NAMALWA (cell line): ENCODE measurements around the gene TTYH2.
"Not testable (repeated sequence)": the region's sequence is repeated elsewhere in the genome, so short reads cannot be mapped to it uniquely, and the experiment has no call there.

Source experiments
- DNase-seq: peaks from one replicate; pipeline ENCODE4 v3.0.0-alpha.2; 2015; ENCODE audit warnings: low spot score

Gene TTYH2, protein sequence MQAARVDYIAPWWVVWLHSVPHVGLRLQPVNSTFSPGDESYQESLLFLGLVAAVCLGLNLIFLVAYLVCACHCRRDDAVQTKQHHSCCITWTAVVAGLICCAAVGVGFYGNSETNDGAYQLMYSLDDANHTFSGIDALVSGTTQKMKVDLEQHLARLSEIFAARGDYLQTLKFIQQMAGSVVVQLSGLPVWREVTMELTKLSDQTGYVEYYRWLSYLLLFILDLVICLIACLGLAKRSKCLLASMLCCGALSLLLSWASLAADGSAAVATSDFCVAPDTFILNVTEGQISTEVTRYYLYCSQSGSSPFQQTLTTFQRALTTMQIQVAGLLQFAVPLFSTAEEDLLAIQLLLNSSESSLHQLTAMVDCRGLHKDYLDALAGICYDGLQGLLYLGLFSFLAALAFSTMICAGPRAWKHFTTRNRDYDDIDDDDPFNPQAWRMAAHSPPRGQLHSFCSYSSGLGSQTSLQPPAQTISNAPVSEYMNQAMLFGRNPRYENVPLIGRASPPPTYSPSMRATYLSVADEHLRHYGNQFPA

DNA sequence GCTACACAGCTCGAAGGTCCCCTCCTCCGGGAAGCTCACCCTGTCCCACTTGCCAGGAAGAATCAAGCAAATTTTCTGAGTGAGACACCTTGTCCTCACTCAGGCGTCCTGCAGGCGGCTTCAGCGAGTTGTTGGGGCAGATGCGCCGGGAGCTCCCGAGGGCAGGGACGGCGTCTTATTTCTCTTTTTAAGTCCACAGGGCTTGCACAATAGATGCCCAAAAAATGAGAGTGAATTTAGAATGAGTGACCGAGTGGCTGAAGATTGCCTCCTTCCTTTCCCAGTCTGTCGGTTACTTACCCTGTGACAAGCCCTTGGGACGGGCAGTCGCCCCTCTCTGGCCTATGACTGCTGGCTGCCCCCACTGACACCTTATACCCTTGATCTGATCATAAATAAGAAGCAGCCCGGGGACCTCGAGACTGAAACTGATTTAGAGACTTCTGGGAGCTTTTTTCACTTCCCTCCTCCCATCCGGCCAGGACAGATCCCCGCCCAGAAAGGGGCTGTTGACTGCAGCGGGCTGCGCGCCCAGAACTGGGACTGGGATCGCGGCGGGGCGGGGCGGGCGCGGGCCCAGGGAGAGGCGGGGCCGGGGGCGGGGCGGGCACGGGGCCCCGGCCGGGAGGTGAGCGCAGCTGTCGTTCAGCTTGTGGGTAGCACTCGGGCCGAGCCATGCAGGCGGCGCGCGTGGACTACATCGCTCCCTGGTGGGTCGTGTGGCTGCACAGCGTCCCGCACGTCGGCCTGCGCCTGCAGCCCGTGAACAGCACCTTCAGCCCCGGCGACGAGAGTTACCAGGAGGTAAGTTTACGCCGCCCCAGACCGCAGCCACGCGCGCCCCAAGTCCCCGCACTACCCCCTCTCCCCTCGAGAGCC is at the start of gene TTYH2:
TTYH2 (plus strand) TSS at position 659 of the 879 bp plus-strand sequence; CDS start at position 676, 17 bp downstream.
- DNase-seq = peak; percentile 78

- no peak for DNase-seq
Observed at GRCh38 chr17:74163836-74164235, 49.5 kb upstream of the TTYH2 start.

DNA sequence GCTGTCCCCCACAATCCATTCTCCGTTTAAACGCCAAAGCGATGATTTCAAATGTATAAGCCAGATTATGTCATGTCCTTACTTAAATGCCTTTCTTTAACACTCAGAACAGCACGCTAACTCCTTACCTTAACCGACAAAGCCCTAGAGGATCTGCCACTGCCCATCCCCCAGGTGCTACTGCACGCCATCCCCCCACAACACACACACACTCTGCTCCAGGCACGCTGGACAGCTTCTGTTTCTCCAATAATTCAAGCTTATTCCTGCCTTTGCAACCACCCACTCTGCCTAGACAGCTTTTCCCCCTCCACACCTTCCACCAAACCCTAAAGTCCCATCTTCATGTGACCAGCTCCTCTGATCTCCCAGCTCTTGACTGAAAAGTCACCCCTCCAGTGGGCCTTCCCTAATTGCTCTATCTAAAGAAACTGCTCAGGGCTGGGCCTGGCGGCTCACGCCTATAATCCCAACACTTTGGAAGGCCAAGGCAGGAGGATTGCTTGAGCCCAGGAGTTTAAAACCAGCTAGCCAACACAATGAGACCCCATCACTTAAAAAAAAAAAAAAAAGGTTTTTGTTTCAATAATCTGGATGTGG is 48.8 kb upstream of the TTYH2 start:
- DNase-seq = no peak

DNA sequence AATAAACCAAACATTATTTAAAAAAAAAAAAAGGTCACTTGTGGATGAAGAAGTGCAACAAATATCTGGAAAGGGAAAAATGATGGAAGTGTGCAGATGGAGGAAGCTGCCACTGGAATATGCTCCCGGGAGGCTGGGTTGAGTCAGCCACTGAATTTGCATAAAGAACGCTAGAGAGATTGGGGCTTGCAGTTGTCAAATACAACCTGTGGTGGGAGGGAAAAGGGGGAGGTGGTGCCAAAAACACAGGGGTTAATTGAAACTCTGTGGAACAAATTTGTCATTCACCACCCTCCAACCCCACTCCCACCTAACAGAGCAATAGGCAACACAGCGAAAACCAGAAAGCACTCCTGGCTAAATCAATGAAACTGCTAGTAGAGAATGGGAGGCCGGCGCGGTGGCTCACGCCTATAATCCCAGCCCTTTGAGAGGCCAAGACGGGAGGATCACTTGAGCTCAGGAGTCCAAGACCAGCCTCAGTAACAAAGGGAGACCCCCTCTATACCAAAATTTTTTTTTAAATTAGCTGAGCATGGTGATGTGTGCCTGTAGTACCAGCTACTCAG is 47.5 kb upstream of the TTYH2 start:
- no peak for DNase-seq

- DNase-seq = no peak
Observed at GRCh38 chr17:74170924-74171323, 42.4 kb upstream of the TTYH2 start.

DNA sequence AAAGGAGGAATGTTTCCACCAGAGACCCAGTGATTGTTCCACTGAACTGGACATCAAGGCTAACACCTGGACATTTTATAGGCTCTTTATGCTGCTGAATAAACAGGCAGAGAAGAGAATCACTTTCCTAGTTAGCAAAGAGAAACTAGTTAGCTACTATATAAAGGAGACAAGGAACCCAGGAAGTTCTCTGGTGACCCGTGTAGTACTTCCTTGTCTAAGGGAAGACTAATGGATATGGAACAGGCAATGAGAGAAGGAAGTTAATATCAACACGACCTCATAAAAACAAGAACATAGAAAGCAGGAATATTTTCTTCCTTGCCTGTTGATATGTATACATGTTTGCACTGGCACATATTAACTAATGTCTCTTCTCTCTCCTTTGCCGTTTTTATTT is 40.7 kb upstream of the TTYH2 start:
- no peak for DNase-seq

- peak; percentile 64 for DNase-seq
Observed at GRCh38 chr17:74176546-74177001, 36.8 kb upstream of the TTYH2 start.

DNA sequence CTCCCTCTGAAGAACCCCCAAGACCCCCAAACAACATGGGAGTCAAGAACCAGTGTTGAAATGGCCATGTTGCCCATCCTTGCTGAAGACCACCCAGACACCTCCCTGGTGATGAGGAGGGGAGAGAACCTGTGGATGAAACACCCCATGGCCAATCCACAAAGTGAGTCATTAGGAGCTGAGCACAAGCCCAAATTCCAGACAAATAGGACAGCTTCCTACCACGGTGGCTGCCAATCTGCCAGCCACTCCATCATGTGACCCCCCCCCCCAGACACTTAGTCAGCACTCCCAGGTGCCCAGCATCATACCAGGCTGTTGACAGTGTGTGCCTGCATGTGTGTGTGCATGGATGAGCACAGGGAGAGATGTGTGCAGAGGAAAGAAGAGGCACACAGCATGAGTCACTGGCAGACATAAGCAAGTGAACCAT is 36.3 kb upstream of the TTYH2 start:
- no peak for DNase-seq

DNA sequence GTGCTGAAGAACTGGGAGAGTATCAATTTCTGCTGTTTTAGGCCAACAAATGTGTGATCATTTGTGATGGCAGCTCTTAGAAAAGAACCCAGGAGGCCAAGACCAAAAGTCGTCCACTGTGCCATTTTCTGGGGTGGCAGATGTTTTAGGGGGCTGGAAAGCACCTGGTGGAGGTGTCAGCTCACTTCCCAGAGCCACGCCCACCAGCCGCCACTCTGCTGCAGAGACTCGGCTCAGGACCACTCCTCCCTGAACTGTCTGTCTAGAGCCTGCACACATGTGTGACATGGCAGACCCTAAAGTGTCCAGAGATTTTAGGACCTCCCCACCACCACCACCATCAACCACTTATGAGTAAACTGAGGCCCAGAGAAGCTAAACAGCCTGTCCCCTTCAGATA is 33.8 kb upstream of the TTYH2 start:
- no peak for DNase-seq

- DNase-seq = no peak
Observed at GRCh38 chr17:74180336-74180735, 33.0 kb upstream of the TTYH2 start.

- DNase-seq = no peak
Observed at GRCh38 chr17:74181341-74181740, 32.0 kb upstream of the TTYH2 start.

GRCh38 chr17:74182041-74182723 is 31.2 kb upstream of the TTYH2 start:
- no peak for DNase-seq

GRCh38 chr17:74183411-74183810 is 30.0 kb upstream of the TTYH2 start:
- DNase-seq = no peak

DNA sequence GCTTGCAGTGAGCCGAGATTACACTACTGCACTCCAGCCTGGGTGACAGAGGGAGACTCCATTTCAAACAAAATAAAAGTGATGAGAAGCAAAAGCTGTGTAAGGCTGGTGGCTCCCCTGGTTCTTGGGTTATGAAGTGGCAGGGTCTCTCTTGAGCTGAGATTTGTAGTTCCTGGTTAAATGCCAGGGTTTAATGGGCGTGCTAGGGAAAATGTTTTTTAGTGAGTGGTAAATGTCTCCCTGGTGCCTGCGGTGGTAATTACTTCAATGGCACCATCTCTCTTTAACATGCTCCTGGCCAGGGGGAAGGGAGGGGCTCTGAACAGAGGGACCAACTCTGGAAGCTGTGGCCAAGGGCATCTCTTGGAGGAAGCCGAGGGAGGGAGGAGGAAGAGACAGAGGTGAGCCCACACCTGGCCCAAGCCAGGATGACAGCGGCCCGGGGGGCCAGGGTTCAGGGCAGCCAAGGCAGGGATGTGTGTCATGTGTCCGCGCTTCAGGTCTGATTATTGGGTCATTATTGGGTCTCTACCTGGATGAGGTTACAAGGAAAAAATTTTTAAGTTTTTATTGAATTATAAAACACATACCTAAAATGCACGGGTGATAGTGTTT is 27.7 kb upstream of the TTYH2 start:
- no peak for DNase-seq

DNA sequence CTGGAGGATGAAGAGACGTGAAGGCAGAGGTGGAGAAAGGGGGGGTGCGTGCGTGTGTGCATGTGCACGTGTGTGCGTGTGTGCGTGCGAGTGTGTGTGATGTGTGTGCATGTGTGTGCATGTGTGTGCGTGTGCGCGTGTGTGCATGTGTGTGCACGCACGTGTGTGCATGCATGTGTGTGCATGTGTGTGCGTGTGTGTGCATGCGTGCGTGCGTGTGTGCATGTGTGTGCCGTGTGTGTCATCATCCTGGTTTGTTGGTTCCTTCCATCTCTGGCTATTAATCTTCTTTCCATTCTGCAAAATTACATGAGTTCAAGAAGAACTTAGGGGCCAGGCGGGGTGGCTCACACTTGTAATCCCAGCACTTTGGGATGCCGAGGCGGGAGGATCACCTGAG is 26.9 kb upstream of the TTYH2 start:
- DNase-seq = no peak

DNA sequence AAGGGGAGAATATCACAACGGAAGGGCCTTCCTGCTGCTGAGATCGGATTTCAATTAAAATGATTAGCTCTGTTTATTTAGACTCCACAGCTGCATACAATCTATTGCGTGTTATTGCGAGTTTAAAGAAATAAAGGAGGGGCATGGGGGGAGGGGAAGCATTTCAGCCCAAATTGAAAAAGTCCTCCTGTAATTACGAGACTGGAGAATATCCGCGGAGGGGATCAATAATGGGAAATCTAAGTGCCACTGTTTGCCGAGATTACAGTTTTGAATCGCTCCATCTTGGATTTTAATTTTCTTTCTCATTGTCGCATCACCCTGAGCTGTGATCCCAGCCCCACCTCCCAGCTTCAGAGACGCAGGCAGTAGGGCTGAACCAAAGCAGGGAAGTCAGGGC is 25.6 kb upstream of the TTYH2 start:
- DNase-seq = no peak

DNA sequence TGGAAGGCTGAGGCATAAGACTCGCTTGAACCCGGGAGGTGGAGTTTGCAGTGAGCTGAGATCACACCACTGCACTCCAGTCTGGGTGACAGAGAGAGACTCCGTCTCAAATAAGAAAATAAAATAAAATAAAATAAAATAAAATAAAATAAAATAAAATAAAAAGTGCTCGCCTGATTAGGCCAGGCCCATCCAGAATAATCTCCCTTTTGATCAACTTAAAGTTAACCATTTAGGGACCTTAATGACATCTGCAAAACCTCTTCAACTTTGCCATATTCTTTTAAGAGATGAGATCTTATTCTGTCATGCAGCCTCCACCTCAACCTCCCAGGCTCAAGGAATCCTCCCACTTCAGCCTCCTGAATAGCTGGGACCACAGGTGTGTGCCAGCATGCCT is 24.7 kb upstream of the TTYH2 start:
- not testable (repeated sequence) for DNase-seq

DNA sequence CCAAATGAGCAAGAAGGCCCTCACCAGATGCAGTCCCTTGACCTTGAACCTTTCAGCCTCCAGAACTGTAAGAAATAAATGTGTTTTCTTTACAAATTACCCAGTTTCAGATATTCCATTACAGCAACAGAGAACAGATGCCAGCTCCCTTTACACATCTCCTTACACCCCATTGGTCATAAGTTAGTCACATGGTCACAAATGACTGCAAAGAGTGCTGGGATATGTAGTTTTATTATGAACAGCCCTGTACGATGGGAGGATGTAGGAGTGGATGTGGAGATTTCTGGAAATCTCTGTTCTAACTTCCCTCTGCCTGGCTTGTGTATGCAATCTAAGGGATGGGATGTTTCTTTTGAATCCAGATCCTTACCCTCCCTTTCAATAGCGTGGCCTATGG is 23.2 kb upstream of the TTYH2 start:
- DNase-seq = peak; percentile 75

- DNase-seq = no peak
Observed at GRCh38 chr17:74190807-74191406, 22.5 kb upstream of the TTYH2 start.

DNA sequence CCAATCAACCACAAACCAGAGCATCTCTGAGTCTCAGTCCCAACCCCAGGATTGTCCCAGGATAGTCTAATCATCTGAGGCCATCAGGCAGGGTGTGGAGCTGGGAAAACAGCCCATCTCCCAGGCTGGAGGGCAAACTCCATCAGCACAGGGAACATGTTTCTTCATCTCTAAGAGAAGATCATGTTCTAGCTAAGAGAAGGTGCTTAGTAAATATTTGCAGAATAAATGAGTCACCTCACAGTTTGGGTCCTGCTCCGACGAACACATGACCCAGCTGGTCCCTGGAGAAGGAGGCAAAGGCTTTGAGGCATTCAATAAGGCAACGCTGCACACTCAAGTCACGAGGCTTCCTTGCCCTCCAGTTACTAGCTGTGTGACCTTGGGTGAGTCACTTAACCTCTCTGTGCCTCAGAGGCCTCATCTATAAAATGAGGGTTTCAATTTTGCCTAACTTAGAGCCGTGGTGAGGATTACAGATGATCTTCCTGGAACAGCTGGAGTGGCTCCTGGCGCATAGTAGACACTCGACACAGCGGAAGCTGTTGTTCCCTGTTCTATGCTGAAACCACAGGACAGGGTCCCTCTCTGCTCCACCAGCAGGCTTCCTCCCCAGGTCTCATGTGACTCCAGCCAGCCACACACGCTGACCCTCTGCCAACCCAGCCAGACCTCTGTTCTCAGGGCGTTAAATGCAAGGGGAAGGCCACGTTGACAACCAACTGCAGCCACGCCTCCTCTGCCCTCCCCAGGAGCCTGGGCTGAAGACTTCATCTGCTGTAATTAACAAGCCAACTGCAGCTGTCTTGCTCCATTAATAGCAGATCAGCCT is 20.2 kb upstream of the TTYH2 start:
- no peak for DNase-seq
